HG02759 (cell line): Measurements from ENCODE around the gene LRRC30.
"Not testable (repeated sequence)": the region's sequence is repeated elsewhere in the genome, so short reads cannot be mapped to it uniquely, and the experiment has no call there.

Experiments
- ATAC-seq: cut with Tn5 transposase; IDR thresholded peaks from one replicate; pipeline ENCODE4 v1.9.1; 2021; ENCODE audit warnings: mild to moderate bottlenecking, moderate library complexity; ENCODE audit not compliant: unreplicated experiment

Gene LRRC30

GRCh38 chr18:7230626-7231349 lies at the start of gene LRRC30:
Gene LRRC30 (plus strand): TSS chr18:7231089. CDS start chr18:7231139, 50 bp downstream.
- no peak for ATAC-seq

GRCh38 chr18:7185701-7186100 lies 45.2 kb upstream of the LRRC30 start:
- no peak for ATAC-seq

GRCh38 chr18:7190547-7191156 lies 40.2 kb upstream of the LRRC30 start:
- ATAC-seq, result no peak

GRCh38 chr18:7191736-7192135 lies 39.2 kb upstream of the LRRC30 start:
- no peak for ATAC-seq

GRCh38 chr18:7195266-7195665 lies 35.6 kb upstream of the LRRC30 start:
- ATAC-seq, result no peak

- no peak for ATAC-seq
Observed at GRCh38 chr18:7196421-7196820, 34.5 kb upstream of the LRRC30 start.

GRCh38 chr18:7197854-7198253 lies 33.0 kb upstream of the LRRC30 start:
- ATAC-seq, result no peak

- no peak for ATAC-seq
Observed at GRCh38 chr18:7198326-7198725, 32.6 kb upstream of the LRRC30 start.

GRCh38 chr18:7201096-7201495 lies 29.8 kb upstream of the LRRC30 start:
- ATAC-seq, result no peak

GRCh38 chr18:7202169-7202568 lies 28.7 kb upstream of the LRRC30 start:
- ATAC-seq, result no peak

GRCh38 chr18:7203601-7204000 lies 27.3 kb upstream of the LRRC30 start:
- ATAC-seq, result not testable (repeated sequence)

- no peak for ATAC-seq
Observed at GRCh38 chr18:7205346-7205745, 25.5 kb upstream of the LRRC30 start.

- no peak for ATAC-seq
Observed at GRCh38 chr18:7206217-7206616, 24.7 kb upstream of the LRRC30 start.

GRCh38 chr18:7207366-7207915 lies 23.4 kb upstream of the LRRC30 start:
- ATAC-seq, result no peak

- no peak for ATAC-seq
Observed at GRCh38 chr18:7221424-7222155, 9.3 kb upstream of the LRRC30 start.

- no peak for ATAC-seq
Observed at GRCh38 chr18:7224198-7224597, 6.7 kb upstream of the LRRC30 start.

GRCh38 chr18:7232218-7232617 lies 1.3 kb downstream of the LRRC30 start:
- no peak for ATAC-seq

- no peak for ATAC-seq
Observed at GRCh38 chr18:7233134-7233810, 2.4 kb downstream of the LRRC30 start.

- ATAC-seq, result no peak
Observed at GRCh38 chr18:7234091-7234490, 3.2 kb downstream of the LRRC30 start.

- no peak for ATAC-seq
Observed at GRCh38 chr18:7234956-7235355, 4.1 kb downstream of the LRRC30 start.

- ATAC-seq, result no peak
Observed at GRCh38 chr18:7236072-7236471, 5.2 kb downstream of the LRRC30 start.
